Liver (tissue), 9 donors: ENCODE measurements around the gene NAGLU. TPM values are rescaled to one million over a fixed set of nuclear protein-coding genes. Genes with fewer than 3 reads are reported as not detected.

Experiments
- DNase-seq: peaks from one replicate; pipeline ENCODE4 v3.0.0-alpha.2; 2017; ENCODE audit warnings: low spot score
- H3K27ac ChIP-seq, 2 donors: one replicate each; pipeline ENCODE4 v1.7.0; 2013; ENCODE audit warnings: inconsistent platforms in 2 of 2, low read length in 2 of 2, control low read depth in 1 of 2, low read depth in 1 of 2, mild to moderate bottlenecking in 1 of 2
- H3K27me3 ChIP-seq, 4 donors: one replicate each; pipeline versions ENCODE4 v1.6.1 to v1.7.0; 2013; ENCODE audit warnings: low read length in 3 of 4, inconsistent platforms in 1 of 4, mild to moderate bottlenecking in 1 of 4, moderate library complexity in 1 of 4; ENCODE audit not compliant: control insufficient read depth in 4 of 4, insufficient read depth in 4 of 4
- H3K36me3 ChIP-seq, 4 donors: one replicate each; pipeline versions ENCODE4 v1.6.1 to v1.7.0; 2013; ENCODE audit warnings: low read length in 3 of 4, mild to moderate bottlenecking in 3 of 4, low read depth in 1 of 4, moderate library complexity in 1 of 4; ENCODE audit not compliant: control insufficient read depth in 4 of 4, insufficient read depth in 3 of 4
- H3K4me1 ChIP-seq, 4 donors: one replicate each; pipeline versions ENCODE4 v1.6.1 to v1.7.0; 2013; ENCODE audit warnings: low read length in 3 of 4, mild to moderate bottlenecking in 3 of 4, moderate library complexity in 1 of 4; ENCODE audit not compliant: control insufficient read depth in 4 of 4, insufficient read depth in 4 of 4
- H3K4me3 ChIP-seq, 3 donors: one replicate each; pipeline versions ENCODE4 v1.6.1 to v1.7.0; 2013; ENCODE audit warnings: low read length in 3 of 3, control low read depth in 1 of 3, low read depth in 1 of 3, mild to moderate bottlenecking in 1 of 3
- H3K9ac ChIP-seq, 2 donors: one replicate each; pipeline ENCODE4 v1.7.0; 2013; ENCODE audit warnings: low read length in 2 of 2, mild to moderate bottlenecking in 2 of 2, moderate library complexity in 2 of 2, control low read depth in 1 of 2, low read depth in 1 of 2
- H3K9me3 ChIP-seq, 4 donors: one replicate each; pipeline versions ENCODE4 v1.6.1 to v1.7.0; 2013; ENCODE audit warnings: low read length in 3 of 4; ENCODE audit not compliant: control insufficient read depth in 4 of 4
- EGR1 ChIP-seq, 2 donors: IDR thresholded peaks; 2 replicates each; pipeline ENCODE4 v1.6.1; 2016 to 2018; ENCODE audit warnings: antibody characterized with exemption in 2 of 2, low read depth in 2 of 2
- FOXA1 ChIP-seq: IDR thresholded peaks from 2 replicates; pipeline ENCODE4 v1.6.1; 2016; ENCODE audit warnings: antibody characterized with exemption
- FOXA2 ChIP-seq: IDR thresholded peaks from 2 replicates; pipeline ENCODE4 v1.6.1; 2016; ENCODE audit warnings: antibody characterized with exemption
- GABPA ChIP-seq, 2 donors: IDR thresholded peaks in 1 of 2; conservative IDR thresholded peaks in 1 of 2; 2 replicates each; pipeline ENCODE4 v1.6.1; 2016; ENCODE audit warnings: antibody characterized with exemption in 2 of 2, mild to moderate bottlenecking in 1 of 2, moderate library complexity in 1 of 2
- HNF4A ChIP-seq, 2 donors: conservative IDR thresholded peaks; 2 replicates each; pipeline ENCODE4 v1.6.1; 2016; ENCODE audit warnings: antibody characterized with exemption in 2 of 2, mild to moderate bottlenecking in 2 of 2
- HNF4G ChIP-seq: IDR thresholded peaks from 2 replicates; pipeline ENCODE4 v1.6.1; 2016; ENCODE audit warnings: antibody characterized with exemption
- JUND ChIP-seq, 2 donors: IDR thresholded peaks; 2 replicates each; pipeline ENCODE4 v1.6.1; 2016; ENCODE audit warnings: antibody characterized with exemption in 2 of 2
- NR2F2 ChIP-seq: IDR thresholded peaks from 2 replicates; pipeline ENCODE4 v1.6.1; 2016; ENCODE audit warnings: antibody characterized with exemption
- RAD21 ChIP-seq, 2 donors: IDR thresholded peaks; 2 replicates each; pipeline ENCODE4 v1.6.1; 2016; ENCODE audit warnings: antibody characterized with exemption in 2 of 2, mild to moderate bottlenecking in 2 of 2
- RXRA ChIP-seq, 2 donors: IDR thresholded peaks; 2 replicates each; pipeline ENCODE4 v1.6.1; 2017 to 2018; ENCODE audit warnings: antibody characterized with exemption in 2 of 2, mild to moderate bottlenecking in 1 of 2
- SP1 ChIP-seq: IDR thresholded peaks from 2 replicates; pipeline ENCODE4 v1.6.1; 2018; ENCODE audit warnings: antibody characterized with exemption, mild to moderate bottlenecking
- TAF1 ChIP-seq: conservative IDR thresholded peaks from 2 replicates; pipeline ENCODE4 v1.6.1; 2016; ENCODE audit warnings: antibody characterized with exemption, mild to moderate bottlenecking
- YY1 ChIP-seq: IDR thresholded peaks from 2 replicates; pipeline ENCODE4 v1.6.1; 2016; ENCODE audit warnings: antibody characterized with exemption, mild to moderate bottlenecking
- WGBS: extraction: QIAGEN DNeasy Blood & Tissue Kit; methylation state at CpG from one replicate; pipeline ENCODE4 v1.1.7; 2013; 5-methylcytosine and 5-hydroxymethylcytosine counted together
- polyA plus RNA-seq, 2 donors: library from polyadenylated mRNA; stranded (reverse) in 1 of 2; unstranded in 1 of 2; fragments of 200-250 nt in 1 of 2; fragments of >200 nt in 1 of 2; fragmentation: Nextera tagmentation in 1 of 2; extraction: Ambion mirVana in 1 of 2; gene quantifications; one replicate each; pipeline versions ENCODE4 v1.2.1 to v1.2.3, GENCODE V29; 2013 to 2015
- total RNA-seq, 2 donors: library from RNA; depleted of rRNA; stranded (reverse); fragments of >200 nt; gene quantifications; one replicate each; pipeline ENCODE4 v1.2.3, GENCODE V29; 2014
- TF ChIP-seq, protein P1 (sequence below): fragments of 150-350 bp; IDR thresholded peaks from 2 replicates; pipeline ENCODE4 v1.5.1; 2017; ENCODE audit warnings: improper control_type of control experiment, low read depth, low read length; ENCODE audit not compliant: missing input control
- TF ChIP-seq, protein P2 (sequence below): IDR thresholded peaks from 2 replicates; pipeline ENCODE4 v1.6.1; 2016; ENCODE audit warnings: antibody characterized with exemption
- TF ChIP-seq, protein P3 (sequence below): IDR thresholded peaks from 2 replicates; pipeline ENCODE4 v1.6.1; 2016; ENCODE audit warnings: antibody characterized with exemption
- donor health status: healthy.
- donor health status: healthy.
- donor health status: healthy.
- donor health status: healthy.
- donor health status: healthy.

NAGLU gene
- total and polyA plus RNA-seq, 4 donors = 15.5 to 41.2 (median 28.9) TPM

DNA sequence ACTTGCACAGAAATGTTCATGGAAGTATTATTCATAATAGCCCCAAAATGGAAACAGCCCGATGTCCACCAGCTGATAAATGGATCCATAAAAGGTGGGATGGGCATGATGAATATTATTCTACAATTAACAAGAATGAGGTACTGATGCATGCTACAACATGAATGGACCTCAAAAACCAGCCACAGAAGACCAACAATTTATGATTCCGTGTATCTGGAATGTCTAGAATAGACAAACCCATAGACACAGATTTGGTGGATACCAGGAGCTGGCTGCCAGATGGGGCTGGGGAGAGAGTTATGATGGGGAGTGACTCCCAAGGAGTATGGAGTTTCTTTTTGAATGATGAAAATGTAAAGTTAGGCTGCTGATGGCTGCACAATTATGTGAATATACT lies 10.8 kb upstream of the NAGLU start (continued):
- TF ChIP-seq, protein P1, sequence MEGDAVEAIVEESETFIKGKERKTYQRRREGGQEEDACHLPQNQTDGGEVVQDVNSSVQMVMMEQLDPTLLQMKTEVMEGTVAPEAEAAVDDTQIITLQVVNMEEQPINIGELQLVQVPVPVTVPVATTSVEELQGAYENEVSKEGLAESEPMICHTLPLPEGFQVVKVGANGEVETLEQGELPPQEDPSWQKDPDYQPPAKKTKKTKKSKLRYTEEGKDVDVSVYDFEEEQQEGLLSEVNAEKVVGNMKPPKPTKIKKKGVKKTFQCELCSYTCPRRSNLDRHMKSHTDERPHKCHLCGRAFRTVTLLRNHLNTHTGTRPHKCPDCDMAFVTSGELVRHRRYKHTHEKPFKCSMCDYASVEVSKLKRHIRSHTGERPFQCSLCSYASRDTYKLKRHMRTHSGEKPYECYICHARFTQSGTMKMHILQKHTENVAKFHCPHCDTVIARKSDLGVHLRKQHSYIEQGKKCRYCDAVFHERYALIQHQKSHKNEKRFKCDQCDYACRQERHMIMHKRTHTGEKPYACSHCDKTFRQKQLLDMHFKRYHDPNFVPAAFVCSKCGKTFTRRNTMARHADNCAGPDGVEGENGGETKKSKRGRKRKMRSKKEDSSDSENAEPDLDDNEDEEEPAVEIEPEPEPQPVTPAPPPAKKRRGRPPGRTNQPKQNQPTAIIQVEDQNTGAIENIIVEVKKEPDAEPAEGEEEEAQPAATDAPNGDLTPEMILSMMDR = no peak
- TF ChIP-seq TAF1 (no peak), FOXA2 (no peak), YY1 (no peak), RXRA (IDR thresholded peaks at IDR 0.05) (no peak), GABPA (IDR thresholded peaks at IDR 0.05 in 1 of 2, conservative IDR thresholded peaks at IDR 0.05 in 1 of 2) (no peak), NR2F2 (no peak), HNF4G (no peak)
- TF ChIP-seq, protein P2, sequence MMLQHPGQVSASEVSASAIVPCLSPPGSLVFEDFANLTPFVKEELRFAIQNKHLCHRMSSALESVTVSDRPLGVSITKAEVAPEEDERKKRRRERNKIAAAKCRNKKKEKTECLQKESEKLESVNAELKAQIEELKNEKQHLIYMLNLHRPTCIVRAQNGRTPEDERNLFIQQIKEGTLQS = no peak

DNA sequence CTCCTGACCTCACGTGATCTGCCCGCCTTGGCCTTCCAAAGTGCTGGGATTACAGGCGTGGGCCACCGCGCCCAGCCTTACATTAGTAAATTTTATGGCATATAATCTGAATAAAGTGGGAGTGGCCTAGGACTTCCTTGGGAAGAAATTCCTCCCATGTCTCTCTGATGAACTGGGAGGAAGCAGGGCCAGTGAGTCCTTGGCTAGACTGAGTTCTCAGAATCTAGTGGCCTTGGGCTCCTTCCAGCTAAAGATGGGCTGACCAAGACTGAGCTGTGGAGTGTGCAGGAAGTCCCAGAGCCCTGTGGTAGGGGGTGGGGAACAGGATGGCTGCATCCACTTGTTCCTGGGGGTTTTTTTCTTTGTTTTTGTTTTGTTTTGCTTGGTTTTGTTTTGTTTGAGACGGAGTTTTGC lies 10.0 kb upstream of the NAGLU start:
- DNase-seq = no peak
- Histone ChIP-seq H3K27me3 (no peaks in the 10 kb centered on the region), H3K27ac (peak overlapping the region in 1 of 2 donors; percentile 8), H3K4me1 (peaks cover 21 to 51% (median 35%) of the 10 kb centered on the region in 4 donors), H3K9me3 (no peaks in the 10 kb centered on the region), H3K4me3 (no peak overlapping the region), H3K36me3 (peaks cover 0 to 3% (median 0%) of the 10 kb centered on the region in 4 donors), H3K9ac (no peak overlapping the region)
- no peak for TF ChIP-seq FOXA2
- TF ChIP-seq JUND (IDR thresholded peaks at IDR 0.05) = no peak
- TF ChIP-seq, protein P1 = no peak
- TF ChIP-seq RXRA (IDR thresholded peaks at IDR 0.05) = peak in 1 of 2 donors; percentile 12
- WGBS = 75% methylated on average over 6 of the region's 6 CpGs

DNA sequence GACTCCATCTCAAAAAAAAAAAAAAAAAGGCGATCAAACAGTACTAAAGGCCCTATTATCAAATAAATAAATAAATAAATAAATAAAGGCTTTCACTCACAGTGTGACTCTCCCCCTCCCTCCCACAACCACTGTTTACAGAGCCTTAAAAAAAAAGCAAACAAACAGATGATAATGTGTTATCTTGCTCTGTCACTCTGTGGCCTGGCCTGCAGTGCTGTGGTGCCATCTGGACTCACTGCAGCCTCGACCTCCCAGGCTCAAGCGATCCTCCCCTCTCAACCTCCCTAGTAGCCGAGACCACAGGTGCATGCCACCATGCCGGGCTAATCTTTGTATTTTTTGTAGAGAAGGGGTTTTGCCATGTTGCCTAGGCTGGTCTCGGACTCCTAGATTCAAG lies 8.1 kb upstream of the NAGLU start:
- Histone ChIP-seq H3K9ac (no peak overlapping the region), H3K4me1 (peaks cover 18 to 45% (median 35%) of the 10 kb centered on the region in 4 donors), H3K4me3 (no peak overlapping the region), H3K27ac (peak overlapping the region; percentile 9 to 15), H3K9me3 (no peaks in the 10 kb centered on the region), H3K36me3 (no peaks in the 10 kb centered on the region), H3K27me3 (no peaks in the 10 kb centered on the region)
- 69% methylated on average over 6 of the region's 6 CpGs for WGBS
- TF ChIP-seq HNF4A (conservative IDR thresholded peaks at IDR 0.05) (peak in 1 of 2 donors; percentile 22), TAF1 (no peak), HNF4G (no peak)
- no peak for DNase-seq

DNA sequence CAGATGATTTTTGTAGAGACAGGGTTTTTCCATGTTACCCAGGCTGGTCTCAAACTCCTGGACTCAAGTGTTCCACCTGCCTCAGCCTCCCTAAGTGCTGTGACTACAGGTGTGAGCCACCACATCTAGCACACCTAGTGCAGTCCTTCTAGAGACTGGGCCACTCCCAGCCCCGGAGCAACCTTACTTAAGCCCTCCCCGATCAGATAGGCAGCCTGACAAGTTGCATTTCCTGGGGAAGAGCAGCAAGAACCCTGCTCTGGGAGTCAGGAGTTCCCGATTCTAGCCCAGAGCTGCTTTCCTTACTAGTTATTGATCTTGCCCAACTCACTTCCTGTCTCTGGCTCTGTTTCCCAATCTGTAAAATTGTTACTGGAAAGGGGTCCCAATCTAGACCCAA lies 7.0 kb upstream of the NAGLU start:
- no peak overlapping the region for H3K9ac ChIP-seq
- TF ChIP-seq, protein P2 = no peak
- TF ChIP-seq JUND (IDR thresholded peaks at IDR 0.05) (no peak), EGR1 (IDR thresholded peaks at IDR 0.05; ENCODE audit: low read depth in 2 of 2) (no peak), GABPA (IDR thresholded peaks at IDR 0.05 in 1 of 2, conservative IDR thresholded peaks at IDR 0.05 in 1 of 2) (no peak), TAF1 (no peak), HNF4A (conservative IDR thresholded peaks at IDR 0.05) (no peak), FOXA2 (no peak), RAD21 (IDR thresholded peaks at IDR 0.05) (no peak), SP1 (no peak), FOXA1 (no peak), RXRA (IDR thresholded peaks at IDR 0.05) (no peak)
- TF ChIP-seq, protein P3, sequence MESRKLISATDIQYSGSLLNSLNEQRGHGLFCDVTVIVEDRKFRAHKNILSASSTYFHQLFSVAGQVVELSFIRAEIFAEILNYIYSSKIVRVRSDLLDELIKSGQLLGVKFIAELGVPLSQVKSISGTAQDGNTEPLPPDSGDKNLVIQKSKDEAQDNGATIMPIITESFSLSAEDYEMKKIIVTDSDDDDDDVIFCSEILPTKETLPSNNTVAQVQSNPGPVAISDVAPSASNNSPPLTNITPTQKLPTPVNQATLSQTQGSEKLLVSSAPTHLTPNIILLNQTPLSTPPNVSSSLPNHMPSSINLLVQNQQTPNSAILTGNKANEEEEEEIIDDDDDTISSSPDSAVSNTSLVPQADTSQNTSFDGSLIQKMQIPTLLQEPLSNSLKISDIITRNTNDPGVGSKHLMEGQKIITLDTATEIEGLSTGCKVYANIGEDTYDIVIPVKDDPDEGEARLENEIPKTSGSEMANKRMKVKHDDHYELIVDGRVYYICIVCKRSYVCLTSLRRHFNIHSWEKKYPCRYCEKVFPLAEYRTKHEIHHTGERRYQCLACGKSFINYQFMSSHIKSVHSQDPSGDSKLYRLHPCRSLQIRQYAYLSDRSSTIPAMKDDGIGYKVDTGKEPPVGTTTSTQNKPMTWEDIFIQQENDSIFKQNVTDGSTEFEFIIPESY = no peak
- TF ChIP-seq, protein P1 = no peak

More for the DNA sequence above, 7.0 kb upstream of the NAGLU start:
- peak overlapping the region in 1 of 2 donors; percentile 38 for H3K27ac ChIP-seq
- H3K27me3 ChIP-seq = no peaks in the 10 kb centered on the region
- H3K9me3 ChIP-seq = no peaks in the 10 kb centered on the region
- no peak for DNase-seq
- WGBS = 30% methylated on average over 3 of the region's 3 CpGs
- H3K4me3 ChIP-seq = no peak overlapping the region
- peaks cover 18 to 45% (median 34%) of the 10 kb centered on the region in 4 donors for H3K4me1 ChIP-seq
- no peaks in the 10 kb centered on the region for H3K36me3 ChIP-seq
